Keratinocyte (primary cell): ENCODE data around the gene TOX4. TPM values are rescaled to one million over a fixed set of nuclear protein-coding genes. Genes with fewer than 3 reads are reported as not detected.
A peak's percentile ranks its signal among the peaks of the same experiment; 100 is the strongest.
"Not testable (repeated sequence)": the region's sequence is repeated elsewhere in the genome, so short reads cannot be mapped to it uniquely, and the experiment has no call there.

Source experiments
- DNase-seq: peaks from one replicate; pipeline ENCODE4 v3.0.0-alpha.2; 2011; ENCODE audit warnings: low read depth, missing footprints, low spot score
- FAIRE-seq: peaks from 2 replicates; lab custom pipeline; 2011; peaks lifted over from hg19 to GRCh38; lab: Jason Lieb, UNC
- H2AFZ ChIP-seq: 2 replicates; pipeline ENCODE4 v1.6.0; 2012; ENCODE audit warnings: low read length, control low read depth, inconsistent platforms; ENCODE audit not compliant: control insufficient read depth
- H3K27ac ChIP-seq: 2 replicates; pipeline ENCODE4 v1.5.1; 2011; ENCODE audit warnings: low read length; ENCODE audit not compliant: control insufficient read depth, insufficient read depth
- H3K27me3 ChIP-seq: 3 replicates; pipeline ENCODE4 v1.6.0; 2011; ENCODE audit warnings: low read length; ENCODE audit not compliant: control insufficient read depth, insufficient read depth; ENCODE audit errors: extremely low read depth
- H3K36me3 ChIP-seq, 2 experiments: 2 replicates in 1 of 2; 3 replicates in 1 of 2; pipeline ENCODE4 v1.5.1; 2011; ENCODE audit warnings: low read length in 2 of 2, mild to moderate bottlenecking in 1 of 2; ENCODE audit not compliant: control insufficient read depth in 2 of 2, insufficient read depth in 2 of 2; ENCODE audit errors: extremely low read depth in 1 of 2
- H3K4me1 ChIP-seq: 3 replicates; pipeline ENCODE4 v1.5.1; 2011; ENCODE audit warnings: low read length; ENCODE audit not compliant: control insufficient read depth, insufficient read depth; ENCODE audit errors: extremely low read depth
- H3K4me2 ChIP-seq: 3 replicates; pipeline ENCODE4 v1.6.0; 2011; ENCODE audit warnings: low read depth, low read length; ENCODE audit not compliant: control insufficient read depth, insufficient read depth; ENCODE audit errors: extremely low read depth
- H3K4me3 ChIP-seq, 3 experiments: fragments of 200-600 bp in 1 of 3; sonication (generic) in 1 of 3; 2 replicates in 2 of 3; 3 replicates in 1 of 3; pipeline ENCODE4 v1.5.1; 2011 to 2016; ENCODE audit warnings: low read length in 3 of 3, mild to moderate bottlenecking in 3 of 3, control low read depth in 2 of 3, inconsistent platforms in 1 of 3, low read depth in 1 of 3, mixed read lengths in 1 of 3, mixed run types in 1 of 3, moderate library complexity in 1 of 3; ENCODE audit not compliant: control insufficient read depth in 2 of 3, insufficient read depth in 2 of 3; ENCODE audit errors: extremely low read depth in 1 of 3
- H3K79me2 ChIP-seq: 2 replicates; pipeline ENCODE4 v1.6.0; 2012; ENCODE audit warnings: low read length; ENCODE audit not compliant: control insufficient read depth, insufficient read depth
- H3K9ac ChIP-seq: 3 replicates; pipeline ENCODE4 v1.6.0; 2011; ENCODE audit warnings: low read length; ENCODE audit not compliant: control insufficient read depth, insufficient read depth; ENCODE audit errors: extremely low read depth
- H3K9me1 ChIP-seq: 3 replicates; pipeline ENCODE4 v1.6.0; 2011; ENCODE audit warnings: low read length; ENCODE audit not compliant: control insufficient read depth, insufficient read depth; ENCODE audit errors: extremely low read depth
- H3K9me3 ChIP-seq: 2 replicates; pipeline ENCODE4 v1.5.1; 2012; ENCODE audit warnings: low read depth, low read length; ENCODE audit not compliant: control insufficient read depth
- H4K20me1 ChIP-seq: 3 replicates; pipeline ENCODE4 v1.6.0; 2011; ENCODE audit warnings: low read length; ENCODE audit not compliant: control insufficient read depth, insufficient read depth; ENCODE audit errors: extremely low read depth
- EZH2 ChIP-seq: IDR thresholded peaks from one replicate; pipeline ENCODE4 v1.6.1; 2012; ENCODE audit warnings: inconsistent platforms, mild to moderate bottlenecking, low read length, moderate library complexity
- dilution Hi-C: fragments of 300-500 bp; cut with MboI; formaldehyde crosslinking; loops from one replicate; pipeline ENCODE4 v1.7.0; 2020; ENCODE audit warnings: low sequenced_read_pairs; ENCODE audit not compliant: extremely low pct_ligation_motif_present
- polyA plus RNA-seq, 5 experiments: library from polyadenylated mRNA; depleted of rRNA in 3 of 5; stranded (reverse) in 3 of 5; stranded (forward) in 1 of 5; unstranded in 1 of 5; fragments of >200 nt; gene quantifications; 1 replicate in 1 of 5; 2 replicates in 3 of 5; 3 replicates in 1 of 5; pipeline versions ENCODE4 v1.2.1 to v1.2.3, GENCODE V29; 2011 to 2012; ENCODE audit warnings: missing spikeins in 2 of 5, low read depth in 1 of 5, low replicate concordance in 1 of 5
- TF ChIP-seq, protein P1 (sequence below), 3 experiments: IDR thresholded peaks in 1 of 3; conservative IDR thresholded peaks in 1 of 3; optimal IDR thresholded peaks in 1 of 3; 2 replicates in 2 of 3; 3 replicates in 1 of 3; pipeline versions ENCODE3 to v1.5.1; 2011; ENCODE audit warnings: low read length in 3 of 3, mild to moderate bottlenecking in 3 of 3, moderate library complexity in 2 of 3, control low read depth in 1 of 3, inconsistent platforms in 1 of 3; ENCODE audit not compliant: insufficient read depth in 2 of 3; ENCODE audit errors: extremely low read depth in 1 of 3

TOX4 gene
- polyA plus RNA-seq, 1 donor (not counting 4 experiments of a cell fraction or from before 2014, with no cell fraction given) = 85.4 TPM

DNA sequence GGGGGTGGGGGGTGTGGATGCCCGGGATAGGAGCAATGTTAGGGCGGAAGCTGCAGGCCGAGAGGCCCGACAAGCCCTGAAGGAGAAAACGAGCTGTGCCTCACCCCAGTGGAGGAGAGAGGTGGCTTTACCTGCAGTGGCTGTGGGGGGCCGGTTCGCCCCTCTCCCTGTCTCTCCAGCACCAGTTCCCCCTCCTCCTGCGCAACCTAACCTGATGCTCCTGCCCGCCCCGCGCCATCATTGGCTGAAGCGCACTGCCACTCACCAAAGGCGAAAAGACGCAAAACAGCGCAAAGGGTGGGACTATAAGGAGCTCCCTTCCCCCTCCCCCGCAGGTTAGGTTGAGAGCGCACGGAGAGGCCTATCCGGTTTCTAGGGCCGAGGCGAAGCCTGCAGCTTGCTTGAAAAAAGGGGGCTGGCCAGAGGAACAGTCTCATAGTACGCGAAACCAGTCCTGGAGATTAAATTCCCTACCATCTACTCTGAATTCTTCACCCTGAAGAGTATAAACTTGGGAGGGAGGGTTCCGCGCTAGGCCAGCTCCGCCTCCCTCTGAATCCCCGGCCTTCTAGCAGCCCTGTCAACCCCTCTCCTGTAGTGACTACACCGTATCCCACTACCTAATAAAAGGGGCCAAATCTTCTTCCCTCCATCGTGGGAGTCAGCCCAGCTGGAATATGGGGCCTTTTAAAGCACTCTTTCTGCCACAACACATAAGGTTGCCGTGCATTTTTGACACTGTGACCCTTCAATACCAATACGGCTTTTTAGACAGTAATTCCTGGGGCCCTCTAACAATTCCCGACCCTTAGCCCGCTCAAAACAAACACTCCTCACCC lies 39.7 kb upstream of the TOX4 start:
- peaks cover 19% of the 10 kb centered on the region for H3K4me1 ChIP-seq
- H3K4me3 ChIP-seq = peak overlapping the region; percentile 79 to 96 (median 91)
- H2AFZ ChIP-seq = peak overlapping the region; percentile 87
- TF ChIP-seq EZH2 = no peak
- peak; percentile 58 for FAIRE-seq
- DNase-seq = peak; percentile 69
- peak overlapping the region; percentile 94 for H3K27ac ChIP-seq
- H3K27me3 ChIP-seq = no peaks in the 10 kb centered on the region
- H3K9ac ChIP-seq = peak overlapping the region; percentile 92
- H3K9me1 ChIP-seq = no peaks in the 10 kb centered on the region
- dilution Hi-C loops = no loop called here
- peaks cover 0 to 2% of the 10 kb centered on the region in 2 experiments for H3K36me3 ChIP-seq
- H3K9me3 ChIP-seq = no peaks in the 10 kb centered on the region
- peak overlapping the region; percentile 99 for H3K4me2 ChIP-seq
- H3K79me2 ChIP-seq = peaks cover 89% of the 10 kb centered on the region
- H4K20me1 ChIP-seq = no peaks in the 10 kb centered on the region

DNA sequence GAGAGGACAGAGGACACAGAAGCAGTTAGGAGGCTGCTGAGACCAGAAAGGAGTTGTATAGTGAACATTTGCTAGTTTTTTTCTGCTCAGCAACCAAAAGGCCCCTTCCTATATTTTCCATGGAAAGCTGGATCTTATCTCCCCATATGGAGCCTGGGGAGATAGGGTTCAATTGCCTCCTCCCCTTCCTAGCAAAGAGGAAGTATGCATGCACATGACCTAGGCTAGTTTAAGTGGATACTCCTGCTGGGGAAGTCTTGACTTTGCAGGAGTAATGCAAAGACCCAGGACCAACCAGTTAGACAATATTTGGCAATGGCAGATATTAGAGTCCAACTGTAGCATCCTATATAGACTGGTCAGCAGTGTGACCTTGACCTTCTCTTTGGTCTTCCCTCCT lies 36.1 kb upstream of the TOX4 start:
- Histone ChIP-seq H3K4me3 (no peak overlapping the region), H3K36me3 (peaks cover 0 to 2% of the 10 kb centered on the region in 2 experiments), H3K27me3 (no peaks in the 10 kb centered on the region), H4K20me1 (no peaks in the 10 kb centered on the region), H3K4me2 (no peak overlapping the region), H3K9me3 (no peaks in the 10 kb centered on the region), H2AFZ (no peak overlapping the region), H3K9ac (no peak overlapping the region), H3K9me1 (no peaks in the 10 kb centered on the region), H3K27ac (no peak overlapping the region), H3K4me1 (peaks cover 12% of the 10 kb centered on the region), H3K79me2 (peaks cover 80% of the 10 kb centered on the region)
- FAIRE-seq (no peak), DNase-seq (no peak)
- TF ChIP-seq, protein P1, sequence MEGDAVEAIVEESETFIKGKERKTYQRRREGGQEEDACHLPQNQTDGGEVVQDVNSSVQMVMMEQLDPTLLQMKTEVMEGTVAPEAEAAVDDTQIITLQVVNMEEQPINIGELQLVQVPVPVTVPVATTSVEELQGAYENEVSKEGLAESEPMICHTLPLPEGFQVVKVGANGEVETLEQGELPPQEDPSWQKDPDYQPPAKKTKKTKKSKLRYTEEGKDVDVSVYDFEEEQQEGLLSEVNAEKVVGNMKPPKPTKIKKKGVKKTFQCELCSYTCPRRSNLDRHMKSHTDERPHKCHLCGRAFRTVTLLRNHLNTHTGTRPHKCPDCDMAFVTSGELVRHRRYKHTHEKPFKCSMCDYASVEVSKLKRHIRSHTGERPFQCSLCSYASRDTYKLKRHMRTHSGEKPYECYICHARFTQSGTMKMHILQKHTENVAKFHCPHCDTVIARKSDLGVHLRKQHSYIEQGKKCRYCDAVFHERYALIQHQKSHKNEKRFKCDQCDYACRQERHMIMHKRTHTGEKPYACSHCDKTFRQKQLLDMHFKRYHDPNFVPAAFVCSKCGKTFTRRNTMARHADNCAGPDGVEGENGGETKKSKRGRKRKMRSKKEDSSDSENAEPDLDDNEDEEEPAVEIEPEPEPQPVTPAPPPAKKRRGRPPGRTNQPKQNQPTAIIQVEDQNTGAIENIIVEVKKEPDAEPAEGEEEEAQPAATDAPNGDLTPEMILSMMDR (optimal IDR thresholded peaks at IDR 0.05 in 1 of 3, IDR thresholded peaks at IDR 0.05 in 1 of 3, conservative IDR thresholded peaks at IDR 0.05 in 1 of 3; ENCODE audit: extremely low read depth in 1 of 3, insufficient read depth in 2 of 3, low read length in 3 of 3) = no peak
- TF ChIP-seq EZH2 = no peak
- dilution Hi-C loops = no loop called here

DNA sequence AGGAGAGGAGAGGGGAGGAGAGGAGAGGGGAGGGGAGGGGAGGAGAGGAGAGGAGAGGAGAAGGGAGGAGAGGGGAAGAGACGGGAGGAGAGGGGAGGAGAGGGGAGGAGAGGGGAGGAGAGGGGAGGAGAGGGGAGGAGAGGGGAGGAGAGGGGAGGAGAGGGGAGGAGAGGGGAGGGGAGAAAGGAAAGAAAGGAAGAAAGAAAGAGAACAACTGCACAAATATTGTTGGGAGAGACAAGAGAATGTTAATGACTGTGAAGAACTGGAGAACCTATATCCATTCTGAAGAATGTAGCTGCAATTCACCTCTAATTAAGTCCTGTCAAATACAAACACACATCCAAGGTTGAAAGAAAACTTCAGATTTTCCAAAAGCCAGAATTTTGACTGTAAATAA lies 34.3 kb upstream of the TOX4 start:
- dilution Hi-C loops, H3K9me1 ChIP-seq: not testable (repeated sequence)

More for the DNA sequence above, 34.3 kb upstream of the TOX4 start:
- peaks cover 82% of the 10 kb centered on the region for H3K79me2 ChIP-seq
- FAIRE-seq, H3K27me3 ChIP-seq, H3K4me1 ChIP-seq, H3K36me3 ChIP-seq, H3K4me2 ChIP-seq, H3K4me3 ChIP-seq, H4K20me1 ChIP-seq, H2AFZ ChIP-seq, DNase-seq, H3K9ac ChIP-seq, H3K9me3 ChIP-seq, H3K27ac ChIP-seq: not testable (repeated sequence)
